HepG2 (cell line): ENCODE measurements around the gene SRXN1. TPM values are rescaled to one million over a fixed set of nuclear protein-coding genes. Genes with fewer than 3 reads are reported as not detected.

Experiments
- DZIP1 ChIP-seq: sonication (generic); formaldehyde crosslinking; IDR thresholded peaks from 2 replicates; pipeline ENCODE4 v1.5.0; 2020; ENCODE audit warnings: mild to moderate bottlenecking, missing genetic modification reagents
- GMEB2 ChIP-seq: IDR thresholded peaks from 2 replicates; pipeline ENCODE4 v1.6.1; 2016; ENCODE audit warnings: missing biosample characterization, missing genetic modification reagents, low read depth
- HDAC6 ChIP-seq: fragments of 200-600 bp; sonication (generic); IDR thresholded peaks from 2 replicates; pipeline ENCODE4 v1.7.0; 2017; ENCODE audit warnings: mild to moderate bottlenecking, antibody characterized with exemption, low read length, low read depth
- HOXA7 ChIP-seq: sonication (generic); formaldehyde crosslinking; IDR thresholded peaks from 2 replicates; pipeline ENCODE4 v1.8.1; 2022; ENCODE audit warnings: mild to moderate bottlenecking, missing genetic modification reagents, moderate library complexity
- MATR3 ChIP-seq: sonication (generic); formaldehyde crosslinking; IDR thresholded peaks from 2 replicates; pipeline ENCODE4 v1.4.0; 2020; ENCODE audit warnings: missing genetic modification reagents
- MBNL3 ChIP-seq: fragments of 250-450 bp; sonication (Bioruptor Pico); conservative IDR thresholded peaks from 2 replicates; pipeline ENCODE4 v1.8.0; 2022; ENCODE audit warnings: mild to moderate bottlenecking, inconsistent platforms
- NFYB ChIP-seq: sonication (generic); formaldehyde crosslinking; IDR thresholded peaks from 2 replicates; pipeline ENCODE4 v1.4.0; 2020; ENCODE audit warnings: missing genetic modification reagents
- NR0B2 ChIP-seq: sonication (generic); formaldehyde crosslinking; IDR thresholded peaks from 2 replicates; pipeline ENCODE4 v1.4.0; 2020; ENCODE audit warnings: mild to moderate bottlenecking, missing genetic modification reagents
- PHB2 ChIP-seq: fragments of 450-650 bp; IDR thresholded peaks from 2 replicates; pipeline ENCODE4 v1.6.1; 2018; ENCODE audit not compliant: partially characterized antibody
- RAD51 ChIP-seq: fragments of 450-650 bp; IDR thresholded peaks from 2 replicates; pipeline ENCODE4 v1.6.1; 2016; ENCODE audit warnings: borderline replicate concordance
- THAP11 ChIP-seq: IDR thresholded peaks from 2 replicates; pipeline ENCODE4 v1.6.1; 2016; ENCODE audit warnings: missing biosample characterization, missing genetic modification reagents
- TOPORS ChIP-seq: sonication (generic); formaldehyde crosslinking; IDR thresholded peaks from 2 replicates; pipeline ENCODE4 v1.8.0; 2023; ENCODE audit warnings: mild to moderate bottlenecking, missing genetic modification reagents
- ZNF253 ChIP-seq: sonication (generic); formaldehyde crosslinking; IDR thresholded peaks from 2 replicates; pipeline ENCODE4 v1.8.0; 2022; ENCODE audit warnings: mild to moderate bottlenecking, missing genetic modification reagents, borderline replicate concordance
- ZNF431 ChIP-seq: sonication (generic); formaldehyde crosslinking; IDR thresholded peaks from 2 replicates; pipeline ENCODE4 v1.9.0; 2022; ENCODE audit warnings: missing genetic modification reagents, low read depth, mild to moderate bottlenecking, borderline replicate concordance
- ZNF446 ChIP-seq: sonication (generic); formaldehyde crosslinking; IDR thresholded peaks from 2 replicates; pipeline ENCODE4 v1.5.0; 2020; ENCODE audit warnings: mild to moderate bottlenecking, missing genetic modification reagents
- ZNF609 ChIP-seq: sonication (generic); formaldehyde crosslinking; IDR thresholded peaks from 2 replicates; pipeline ENCODE4 v1.4.0; 2020; ENCODE audit warnings: mild to moderate bottlenecking, missing genetic modification reagents, borderline replicate concordance
- ZNF770 ChIP-seq: sonication (generic); formaldehyde crosslinking; IDR thresholded peaks from 2 replicates; pipeline ENCODE4 v1.5.0; 2020; ENCODE audit warnings: mild to moderate bottlenecking, missing genetic modification reagents
- polyA plus RNA-seq, 8 experiments: library from polyadenylated mRNA; depleted of rRNA in 3 of 8; stranded (reverse) in 7 of 8; unstranded in 1 of 8; fragments of >200 nt; fragmentation: Illumina TruSeq in 4 of 8; extraction: Trizol in 4 of 8; gene quantifications; 2 replicates each; pipeline versions ENCODE4 v1.2.1 to v1.2.3, GENCODE V29; 2011 to 2016; ENCODE audit warnings: low read depth in 4 of 8, missing spikeins in 1 of 8, mixed read lengths in 1 of 8; ENCODE audit not compliant: insufficient read depth in 1 of 8
- total RNA-seq, 5 experiments: library from RNA; depleted of rRNA; stranded (reverse); fragments of >200 nt; fragmentation: Illumina TruSeq; extraction: Trizol; gene quantifications; 2 replicates each; pipeline ENCODE4 v1.2.3, GENCODE V29; 2016; ENCODE audit warnings: low read depth in 1 of 5

The SRXN1 gene
- total and polyA plus RNA-seq, 2 of the 13 experiments (the other 11 are each of a cell fraction or from before 2014, with no cell fraction given) = 29.9 to 87.7 TPM

- TF ChIP-seq ZNF770 (CRISPR knock-in tag) (no peak), HOXA7 (CRISPR knock-in tag) (0 out of 2 replicates have a peak, but pooled peaks have one; percentile 53), NFYB (no peak), HDAC6 (no peak), TOPORS (CRISPR knock-in tag) (no peak), NR0B2 (CRISPR knock-in tag) (no peak), THAP11 (CRISPR knock-in tag) (0 out of 2 replicates have a peak, but pooled peaks have one; percentile 12), ZNF253 (CRISPR knock-in tag) (peak; percentile 46; the same call in 1 of the 2 replicates), RAD51 (no peak), DZIP1 (CRISPR knock-in tag) (0 out of 2 replicates have a peak, but pooled peaks have one; percentile 14), ZNF446 (CRISPR knock-in tag) (no peak), ZNF431 (no peak), GMEB2 (no peak), MATR3 (CRISPR knock-in tag) (no peak), MBNL3 (no peak), ZNF609 (CRISPR knock-in tag) (no peak), PHB2 (no peak)
Measured at GRCh38 chr20:651713-652614, 1.0 kb downstream of the SRXN1 start (continued).
